Caki2 (cell line): Measurements from ENCODE around the gene PKIG. TPM values are rescaled to one million over a fixed set of nuclear protein-coding genes. Genes with fewer than 3 reads are reported as not detected.

ENCODE experiments used
- DNase-seq: peaks from one replicate; pipeline ENCODE4 v3.0.0-alpha.2; 2015; ENCODE audit warnings: low read depth
- in situ Hi-C: cut with HindIII; loops from 2 replicates; pipeline ENCODE4 v1.10.0; 2016; ENCODE audit warnings: low sequenced_read_pairs, low pct_unique_long_range_greater_than_20kb, mixed read lengths
- total RNA-seq: library from RNA; depleted of rRNA; stranded (reverse); fragments of >200 nt; shearing (Covaris generic); gene quantifications from 2 replicates; pipeline ENCODE4 v1.2.3, GENCODE V29; 2014; ENCODE audit warnings: low replicate concordance

The PKIG gene
- total RNA-seq, 1 experiment from 2014 or later, result 58.1 TPM

DNA sequence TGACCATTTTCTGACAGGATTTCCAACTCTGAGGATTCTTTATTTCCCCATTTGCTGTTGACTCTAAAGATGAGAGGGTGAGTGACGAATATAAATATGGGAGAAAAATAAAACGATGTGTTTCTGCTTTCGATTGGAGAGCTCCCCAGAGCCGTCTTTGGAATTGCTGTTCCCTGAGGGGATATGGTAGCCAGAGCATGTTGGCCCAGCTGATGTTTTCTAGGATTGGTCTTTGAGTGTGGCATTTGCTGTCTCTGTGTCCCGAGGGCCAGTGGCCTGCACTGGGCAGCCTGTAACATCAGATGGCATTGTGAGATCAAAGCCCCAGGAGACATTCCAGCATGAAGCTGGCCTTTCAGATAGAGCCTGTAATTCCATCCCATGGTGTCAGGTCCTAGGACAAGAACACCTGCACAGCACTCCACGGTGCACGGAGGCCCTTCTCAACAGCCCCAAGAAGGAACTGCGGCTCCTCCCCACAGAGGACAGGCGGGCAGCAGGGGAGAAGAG is 26.7 kb downstream of the PKIG start:
- DNase-seq, result no peak
- in situ Hi-C loops, result no loop called here

DNA sequence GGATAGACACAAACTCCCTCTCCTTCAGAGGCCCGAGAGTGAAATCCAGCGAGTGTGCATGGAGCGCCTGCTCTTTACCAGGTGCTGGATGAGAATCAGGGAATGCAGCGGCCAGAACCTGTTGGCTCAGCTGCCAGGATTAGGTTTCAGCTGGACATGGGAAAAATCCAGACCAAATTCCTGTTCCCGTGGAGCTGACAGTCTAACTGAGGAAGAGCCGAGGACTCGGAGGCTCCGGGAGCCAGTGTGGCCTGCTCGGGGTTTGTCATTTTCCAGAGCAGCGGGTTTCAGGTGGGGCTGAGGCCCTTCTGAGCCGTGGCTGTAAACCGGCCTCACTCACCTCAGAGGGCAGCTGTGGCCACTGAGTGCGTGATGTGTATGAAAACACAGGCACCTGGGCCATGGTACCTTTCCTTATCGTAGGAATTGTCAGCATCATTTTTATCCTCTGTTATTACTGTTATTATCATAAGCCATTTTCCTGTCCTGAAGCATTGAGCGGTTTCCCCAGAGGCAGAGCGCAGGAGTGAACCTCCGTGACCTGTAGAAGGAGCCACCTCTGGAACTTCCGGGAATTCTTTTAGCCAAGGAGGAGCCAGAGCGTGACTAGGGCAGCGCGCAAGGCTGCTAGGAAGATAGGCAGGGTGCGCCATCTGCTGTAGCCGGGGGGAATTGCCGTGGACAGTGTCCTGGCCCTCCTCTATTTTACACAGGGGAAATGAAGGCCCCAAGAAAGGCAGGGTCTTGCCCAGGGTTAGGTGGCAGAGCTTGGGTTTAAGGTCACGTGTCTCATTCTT is 27.3 kb downstream of the PKIG start:
- in situ Hi-C loops, result loop anchor here (10.0 kb wide), 1 partner anchor 215 kb away; no protein-coding TSS in a partner anchor
- DNase-seq, result peak; percentile 90

DNA sequence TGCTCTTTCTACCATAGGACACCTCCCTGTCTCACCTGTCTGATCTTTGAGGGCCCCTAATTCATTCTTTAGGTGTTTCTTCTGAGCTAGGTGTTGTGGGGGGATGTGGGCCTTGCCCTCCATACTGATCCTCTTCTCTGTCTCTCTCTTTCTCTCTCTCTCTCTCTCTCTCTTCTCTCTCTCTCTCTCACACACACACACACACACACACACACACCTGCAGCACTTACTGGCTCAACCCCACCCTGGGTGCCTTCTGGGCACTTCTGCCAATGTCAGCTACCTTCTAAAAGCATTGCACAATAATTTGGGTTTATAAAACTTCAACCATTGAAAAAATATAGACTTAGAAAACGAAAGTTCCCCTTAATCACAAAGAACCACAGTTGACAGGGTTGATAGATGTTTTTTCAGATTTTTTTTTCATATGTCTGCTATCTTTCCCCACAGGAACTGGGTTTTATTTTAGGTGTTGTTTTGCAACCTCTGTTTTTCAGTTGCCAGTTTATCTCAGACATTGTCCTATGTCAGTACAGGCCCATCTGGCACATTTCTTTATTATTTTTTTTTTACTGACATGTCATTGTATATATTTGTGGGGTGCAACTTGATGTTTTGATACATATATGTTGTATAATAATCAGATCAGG is 28.1 kb downstream of the PKIG start:
- in situ Hi-C loops, result loop anchor here (10.0 kb wide), 1 partner anchor 216 kb away; no protein-coding TSS in a partner anchor
- no peak for DNase-seq

DNA sequence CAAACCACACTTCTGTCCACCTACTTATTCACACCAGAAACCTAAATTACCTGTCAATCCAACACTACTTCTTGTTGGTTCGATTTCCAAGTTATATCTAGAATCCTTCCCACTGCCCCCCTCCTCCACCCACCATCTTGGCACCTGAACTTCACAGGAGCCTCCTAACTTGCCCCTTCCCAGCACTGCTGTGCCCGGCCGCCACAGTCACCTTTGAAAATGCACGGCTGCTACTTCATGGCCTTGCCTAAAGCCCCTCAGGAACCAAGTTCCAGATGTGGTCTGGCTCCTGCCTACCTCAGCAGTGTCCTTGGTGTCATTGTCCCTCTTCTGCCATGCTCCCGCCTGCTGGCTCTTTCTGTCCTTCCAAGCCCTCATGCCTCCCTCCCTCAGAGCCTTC is 31.2 kb downstream of the PKIG start:
- DNase-seq, result no peak
- in situ Hi-C loops, result loop anchor here (10.0 kb wide), 1 partner anchor 219 kb away; no protein-coding TSS in a partner anchor

DNA sequence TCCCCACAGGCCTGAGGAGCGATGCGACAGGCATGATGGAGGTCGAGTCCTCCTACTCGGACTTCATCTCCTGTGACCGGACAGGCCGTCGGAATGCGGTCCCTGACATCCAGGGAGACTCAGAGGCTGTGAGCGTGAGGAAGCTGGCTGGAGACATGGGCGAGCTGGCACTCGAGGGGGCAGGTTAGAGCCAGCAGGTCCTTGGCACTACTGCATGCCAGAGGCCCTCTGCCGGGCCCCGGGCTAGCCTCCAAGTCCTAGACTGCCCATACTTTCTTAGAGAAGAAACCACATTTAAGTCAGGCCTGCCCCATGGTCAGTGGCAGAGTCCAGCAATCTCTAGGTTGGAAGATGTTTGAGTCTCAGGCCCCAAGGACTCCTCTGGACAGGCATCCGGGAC is 32.1 kb downstream of the PKIG start:
- no peak for DNase-seq
- in situ Hi-C loops, result loop anchor here (10.0 kb wide), 1 partner anchor 220 kb away; no protein-coding TSS in a partner anchor

DNA sequence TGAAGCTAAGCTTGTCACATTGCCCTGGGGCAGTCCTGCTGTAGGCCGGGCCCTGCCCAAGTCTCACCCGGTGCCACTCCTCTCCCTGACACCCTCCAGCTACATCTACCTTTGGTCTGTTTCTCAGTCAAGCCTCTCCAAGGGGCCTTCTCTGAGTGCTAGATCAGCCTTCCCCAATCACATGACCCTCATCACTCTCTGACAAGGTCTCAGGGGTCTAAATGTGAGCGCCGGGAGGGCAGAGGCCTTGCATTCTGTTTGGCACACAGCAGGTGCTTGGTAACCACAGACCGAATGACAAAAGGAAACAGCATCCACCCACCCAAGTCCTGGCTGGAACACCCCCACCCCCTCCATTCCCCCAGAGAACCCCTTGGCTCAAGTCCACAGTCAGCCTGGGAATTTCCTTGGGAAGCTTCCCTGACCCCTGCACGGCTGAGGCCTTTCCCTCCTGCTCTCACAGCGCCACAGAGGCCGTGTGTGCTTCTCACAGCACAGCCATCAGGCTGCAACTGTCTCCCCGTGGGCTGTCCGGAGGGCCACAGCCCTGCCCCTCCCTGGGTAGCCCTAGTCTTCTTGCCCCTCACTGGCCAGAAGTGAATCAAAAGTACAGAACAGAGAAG is 32.9 kb downstream of the PKIG start:
- no peak for DNase-seq
- in situ Hi-C loops, result loop anchor here (10.0 kb wide), 1 partner anchor 220 kb away; no protein-coding TSS in a partner anchor

DNA sequence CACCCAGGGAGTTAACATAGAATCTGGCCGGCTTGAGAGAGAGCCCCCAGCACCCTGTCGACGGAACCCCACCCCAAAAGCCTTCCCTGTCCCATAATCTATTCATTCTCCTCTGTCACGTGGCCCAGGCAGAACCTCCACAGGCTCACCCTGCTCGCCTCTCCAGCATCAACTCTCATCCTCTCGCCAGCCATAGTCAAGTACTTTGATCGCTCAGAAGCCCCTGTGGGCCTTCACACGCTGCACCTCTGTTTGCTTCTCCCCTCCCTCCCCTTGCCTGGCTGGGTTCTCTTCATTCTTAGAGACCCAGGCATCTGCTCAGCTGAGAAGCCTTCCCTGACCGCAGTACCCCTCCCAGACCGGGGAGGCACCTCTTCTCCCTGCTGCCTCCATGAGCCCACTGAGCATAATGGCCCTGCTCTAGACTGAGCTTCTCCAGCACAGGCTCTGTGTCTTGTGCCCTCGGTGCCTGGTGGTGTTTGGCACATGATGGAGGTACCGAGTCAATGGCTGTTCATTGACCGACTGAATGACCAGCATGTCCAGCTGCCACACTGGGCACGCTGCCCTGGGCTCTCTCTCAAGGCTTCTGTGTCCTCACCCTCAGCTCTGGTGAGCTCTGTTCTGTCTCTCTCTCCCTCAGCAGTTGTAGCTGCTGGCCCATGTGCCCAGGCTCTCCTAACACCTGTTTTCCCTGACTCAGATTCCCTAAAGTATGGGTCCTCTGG is 33.7 kb downstream of the PKIG start:
- in situ Hi-C loops, result loop anchor here (10.0 kb wide), 1 partner anchor 221 kb away; no protein-coding TSS in a partner anchor
- no peak for DNase-seq

DNA sequence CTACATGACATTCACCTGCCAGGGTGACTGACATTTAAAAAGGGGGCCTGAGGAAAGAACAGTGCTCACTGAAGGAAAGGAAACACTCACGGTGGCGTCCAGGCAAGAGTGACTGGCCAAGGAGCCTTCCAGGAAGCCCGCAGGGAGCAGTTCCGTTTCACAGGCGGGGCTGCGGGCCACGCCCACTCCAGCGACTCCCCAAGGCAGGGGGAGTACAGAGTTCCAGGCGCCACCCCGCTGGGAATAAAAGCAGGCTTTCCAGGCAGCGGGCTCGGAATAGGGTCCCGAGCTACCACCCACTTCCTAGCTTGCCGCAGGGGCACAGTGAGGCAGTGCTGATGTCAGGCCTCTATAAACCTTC is 34.2 kb downstream of the PKIG start:
- in situ Hi-C loops, result loop anchor here (10.0 kb wide), 1 partner anchor 222 kb away; no protein-coding TSS in a partner anchor
- no peak for DNase-seq

GRCh38 chr20:44618318-44618731 is 35.9 kb downstream of the PKIG start:
- DNase-seq, result no peak
- in situ Hi-C loops, result loop anchor here (10.0 kb wide), 1 partner anchor 224 kb away; no protein-coding TSS in a partner anchor

GRCh38 chr20:44619294-44619693 is 36.9 kb downstream of the PKIG start:
- no peak for DNase-seq
- in situ Hi-C loops, result loop anchor here (10.0 kb wide), 1 partner anchor 224 kb away; no protein-coding TSS in a partner anchor

DNA sequence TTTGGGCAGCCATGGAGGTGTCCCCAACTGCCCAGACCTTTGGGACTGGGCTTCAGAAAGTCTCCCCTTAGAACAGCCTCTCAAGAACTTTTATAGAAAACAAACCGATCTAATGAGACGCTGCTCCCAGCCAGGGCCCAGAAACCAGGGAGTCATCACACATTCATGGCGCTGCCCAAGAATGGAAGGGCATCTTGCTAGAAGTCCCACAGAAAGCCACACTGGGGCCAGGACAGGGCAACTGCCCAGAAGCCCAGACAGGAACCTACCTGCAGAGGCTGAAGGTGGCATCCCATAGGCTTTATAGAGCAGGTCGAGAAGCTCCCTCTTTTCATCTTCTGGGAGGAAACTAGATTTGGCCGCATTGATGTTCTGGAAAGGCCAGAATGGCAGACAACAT is 37.7 kb downstream of the PKIG start:
- DNase-seq, result no peak
- in situ Hi-C loops, result no loop called here

- in situ Hi-C loops, result no loop called here
Observed at GRCh38 chr20:44621325-44621724, 38.9 kb downstream of the PKIG start.

GRCh38 chr20:44621939-44622338 is 39.6 kb downstream of the PKIG start:
- in situ Hi-C loops, result no loop called here
- DNase-seq, result no peak

More at GRCh38 chr20:44621325-44621724, 38.9 kb downstream of the PKIG start:
- no peak for DNase-seq

GRCh38 chr20:44622501-44623270 is 40.3 kb downstream of the PKIG start:
- DNase-seq, result no peak
- in situ Hi-C loops, result no loop called here

DNA sequence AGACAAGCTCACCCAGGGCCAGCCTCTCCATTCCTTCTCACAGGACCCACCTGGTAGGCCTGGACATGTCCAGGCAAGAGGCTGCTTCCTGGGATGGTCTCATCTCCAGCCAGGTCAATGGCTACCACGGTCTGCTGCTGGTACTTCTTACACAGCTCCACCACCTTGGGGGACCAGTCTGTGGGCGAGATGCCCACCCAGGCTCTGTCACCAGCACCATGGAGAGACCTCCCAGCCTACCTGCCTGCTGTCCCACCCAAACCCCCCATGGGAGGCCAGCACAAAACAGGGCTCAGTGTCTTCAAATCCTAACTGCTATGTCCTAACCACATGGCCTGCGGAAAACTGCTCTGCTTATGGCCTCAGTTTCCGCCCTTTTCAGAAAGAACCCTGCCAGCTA is 41.8 kb downstream of the PKIG start:
- no peak for DNase-seq
- in situ Hi-C loops, result no loop called here

DNA sequence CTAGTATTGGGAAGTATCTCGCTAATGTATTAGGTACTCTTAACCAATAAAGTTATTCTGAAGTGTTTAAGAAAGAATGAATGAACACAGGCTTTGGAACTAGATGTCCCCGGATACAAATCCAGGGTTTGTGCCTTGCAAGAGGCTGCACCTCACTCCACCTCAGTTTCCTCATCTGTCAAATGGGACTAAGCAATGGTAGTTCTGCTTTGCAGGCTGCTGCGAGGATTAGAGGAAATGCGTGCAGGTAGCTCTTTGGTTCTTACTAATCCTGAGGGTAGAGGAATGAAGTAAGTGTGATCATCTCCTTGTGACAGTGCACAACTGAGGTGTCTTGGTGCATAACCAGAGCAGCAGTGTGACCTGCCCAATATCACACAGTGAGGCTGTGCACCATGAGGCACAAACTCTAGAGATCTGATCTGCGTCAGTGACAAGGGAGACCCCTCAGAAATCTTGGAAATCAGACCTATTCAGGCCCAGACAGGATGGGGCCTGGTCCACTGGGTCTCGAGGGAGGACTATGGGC is 42.4 kb downstream of the PKIG start:
- no peak for DNase-seq
- in situ Hi-C loops, result no loop called here

DNA sequence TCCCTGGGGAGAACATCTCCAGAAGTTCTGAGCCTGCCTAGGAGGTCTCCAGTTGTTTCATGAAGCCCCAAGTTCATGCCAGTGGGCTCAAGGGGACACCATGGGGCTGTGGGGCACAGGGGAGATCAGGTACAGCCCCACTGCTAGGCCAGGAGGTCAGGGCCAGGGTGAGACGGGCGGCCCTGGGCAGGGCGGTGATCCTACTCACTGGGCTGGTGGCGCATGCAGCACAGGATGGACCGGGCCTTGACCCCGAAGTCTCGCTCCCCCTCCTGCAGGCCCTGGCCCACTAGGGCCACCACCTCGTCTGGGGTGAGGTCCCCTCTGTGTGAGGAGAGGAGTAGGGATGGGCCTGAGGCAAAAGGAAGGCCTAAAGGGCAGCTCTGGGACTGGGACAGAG is 43.0 kb downstream of the PKIG start:
- no peak for DNase-seq
- in situ Hi-C loops, result no loop called here
